ENCODE results near the gene PCGF1. TPM values are rescaled to one million over a fixed set of nuclear protein-coding genes. Genes with fewer than 3 reads are reported as not detected.

Gene PCGF1
- total and polyA plus RNA-seq, 2 of the 13 experiments (the other 11 are each of a cell fraction or from before 2014, with no cell fraction given) = 20.4 to 22.6 TPM

- TF ChIP-seq ZNF20 (CRISPR knock-in tag; IDR thresholded peaks at IDR 0.05) (no peak; the same call in 1 of the 2 replicates), ZNF205 (CRISPR knock-in tag; IDR thresholded peaks at IDR 0.05) (no peak; the same call in 1 of the 2 replicates), GATA4 (IDR thresholded peaks at IDR 0.05; ENCODE audit: borderline replicate concordance, low read depth) (no peak), ZNF18 (CRISPR knock-in tag; IDR thresholded peaks at IDR 0.05; ENCODE audit: insufficient replicate concordance) (peak; percentile 63), ZNF33A (CRISPR knock-in tag; IDR thresholded peaks at IDR 0.05; ENCODE audit: borderline replicate concordance) (no peak), FOXP4 (CRISPR knock-in tag; IDR thresholded peaks at IDR 0.05) (no peak), ZNF207 (IDR thresholded peaks at IDR 0.05; ENCODE audit: borderline replicate concordance) (no peak), ZHX2 (IDR thresholded peaks at IDR 0.05; ENCODE audit: low read depth) (peak; percentile 16; the same call in 1 of the 2 replicates), ZHX2 (CRISPR knock-in tag; IDR thresholded peaks at IDR 0.05; ENCODE audit: borderline replicate concordance) (no peak; the same call in 1 of the 2 replicates), ZNF292 (CRISPR knock-in tag; IDR thresholded peaks at IDR 0.05; ENCODE audit: borderline replicate concordance, low read depth) (peak; percentile 54), HCFC1 (IDR thresholded peaks at IDR 0.05; ENCODE audit: low read depth, low read length) (no peak), GATAD1 (CRISPR knock-in tag; IDR thresholded peaks at IDR 0.05) (peak; percentile 81), NFYB (CRISPR knock-in tag; IDR thresholded peaks at IDR 0.05) (no peak; the same call in 1 of the 2 replicates), CC2D1A (CRISPR knock-in tag; IDR thresholded peaks at IDR 0.05) (no peak), MEIS2 (CRISPR knock-in tag; IDR thresholded peaks at IDR 0.05) (no peak), ZNF724P (CRISPR knock-in tag; IDR thresholded peaks at IDR 0.05; ENCODE audit: borderline replicate concordance) (no peak; the same call in 1 of the 2 replicates), RFX1 (IDR thresholded peaks at IDR 0.05) (no peak), ZNF333 (CRISPR knock-in tag; IDR thresholded peaks at IDR 0.05; ENCODE audit: borderline replicate concordance) (peak; percentile 91; the same call in 1 of the 2 replicates), BCL6 (CRISPR knock-in tag; IDR thresholded peaks at IDR 0.05) (no peak), SAFB2 (CRISPR knock-in tag; IDR thresholded peaks at IDR 0.05; ENCODE audit: borderline replicate concordance, low read depth) (0 out of 2 replicates have a peak, but pooled peaks have one; percentile 80), SP140L (CRISPR knock-in tag; IDR thresholded peaks at IDR 0.05; ENCODE audit: borderline replicate concordance) (no peak)
Observed at GRCh38 chr2:74502720-74503505, 4.6 kb downstream of the PCGF1 start (continued).
